Measurements from ENCODE around the gene RTKN2.

The RTKN2 gene

GRCh38 chr10:62195675-62195926, 73.0 kb downstream of the RTKN2 start:
- TF ChIP-seq EZH2phosphoT487 (IDR thresholded peaks at IDR 0.05; ENCODE audit: borderline replicate concordance, low read length) = no peak
- no peak for TF ChIP-seq CTCF (IDR thresholded peaks at IDR 0.05; ENCODE audit: low read depth, low read length, poor library complexity, severe bottlenecking)
- Histone ChIP-seq H3K4me2 (ENCODE audit: low read length) (no peak overlapping the region), H3K4me3 (ENCODE audit: low read length) (no peak overlapping the region), H3K36me3 (ENCODE audit: control insufficient read depth, low read length) (peaks cover 8% of the 10 kb centered on the region), H3K9me2 (replicated peaks; ENCODE audit: control insufficient read depth, low read length) (no peaks in the 10 kb centered on the region), H3K79me2 (ENCODE audit: control insufficient read depth, low read length) (no peaks in the 10 kb centered on the region), H3K9me3 (ENCODE audit: control insufficient read depth, insufficient read depth, low read length) (no peaks in the 10 kb centered on the region), H3K27ac (ENCODE audit: low read depth, low read length) (no peak overlapping the region), H4K20me1 (ENCODE audit: control insufficient read depth, insufficient read depth, low read depth, low read length) (no peaks in the 10 kb centered on the region), H3K27me3 (ENCODE audit: control insufficient read depth, low read length) (no peaks in the 10 kb centered on the region), H3F3A (ENCODE audit: control insufficient read depth, insufficient read depth) (no peaks in the 10 kb centered on the region), H3K4me1 (ENCODE audit: control insufficient read depth, low read length) (no peaks in the 10 kb centered on the region)

DNA sequence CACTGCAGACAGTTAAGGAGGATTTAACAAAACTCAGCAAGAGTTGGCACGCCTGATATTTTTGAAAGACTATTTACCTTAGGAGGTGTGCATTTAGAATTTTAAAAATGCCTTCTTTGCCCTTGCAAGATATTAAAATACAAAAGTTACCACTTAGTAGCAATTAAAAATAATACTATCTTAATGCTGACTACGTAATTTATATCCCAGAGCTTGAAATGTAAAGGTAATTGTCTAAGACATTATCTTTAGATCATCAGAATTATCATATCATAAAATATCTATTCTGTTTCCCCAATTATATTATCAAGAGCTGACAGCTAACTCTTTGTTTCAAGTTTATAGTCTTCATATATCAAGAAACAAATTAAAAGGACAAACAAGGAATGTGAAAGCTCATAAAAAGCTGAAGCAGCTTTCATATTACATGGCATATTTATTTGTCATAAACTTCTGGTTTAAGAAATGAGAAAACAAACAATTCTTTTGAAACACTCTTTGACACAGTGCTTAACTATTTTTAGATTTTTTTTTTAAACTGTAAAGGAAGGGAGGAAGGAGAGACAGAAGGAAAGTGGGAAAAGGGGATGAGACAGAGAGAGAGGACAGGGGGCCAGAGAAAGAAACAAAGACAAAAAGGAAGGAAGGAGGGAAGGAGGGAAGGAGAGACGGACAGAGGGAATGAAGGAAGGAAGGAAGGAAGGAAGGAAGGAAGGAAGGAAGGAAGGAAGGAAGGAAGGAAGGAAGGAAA, 73.5 kb downstream of the RTKN2 start:
- no peak overlapping the region for H3K4me3 ChIP-seq (ENCODE audit: low read length)
- no peaks in the 10 kb centered on the region for H3K79me2 ChIP-seq (ENCODE audit: control insufficient read depth, low read length)
- H3K9me3 ChIP-seq (ENCODE audit: control insufficient read depth, insufficient read depth, low read length) = no peaks in the 10 kb centered on the region
- no peak for TF ChIP-seq CTCF (IDR thresholded peaks at IDR 0.05; ENCODE audit: low read depth, low read length, poor library complexity, severe bottlenecking)
- no peak for TF ChIP-seq EZH2phosphoT487 (IDR thresholded peaks at IDR 0.05; ENCODE audit: borderline replicate concordance, low read length)
- no peaks in the 10 kb centered on the region for H3K4me1 ChIP-seq (ENCODE audit: control insufficient read depth, low read length)
- no peaks in the 10 kb centered on the region for H3K27me3 ChIP-seq (ENCODE audit: control insufficient read depth, low read length)
- no peaks in the 10 kb centered on the region for H3K9me2 ChIP-seq (replicated peaks; ENCODE audit: control insufficient read depth, low read length)
- H3K27ac ChIP-seq (ENCODE audit: low read depth, low read length) = no peak overlapping the region
- peaks cover 8% of the 10 kb centered on the region for H3K36me3 ChIP-seq (ENCODE audit: control insufficient read depth, low read length)
- no peaks in the 10 kb centered on the region for H4K20me1 ChIP-seq (ENCODE audit: control insufficient read depth, insufficient read depth, low read depth, low read length)
- H3K4me2 ChIP-seq (ENCODE audit: low read length) = no peak overlapping the region
- no peaks in the 10 kb centered on the region for H3F3A ChIP-seq (ENCODE audit: control insufficient read depth, insufficient read depth)

- peaks cover 8% of the 10 kb centered on the region for H3K36me3 ChIP-seq (ENCODE audit: control insufficient read depth, low read length)
- no peaks in the 10 kb centered on the region for H3K79me2 ChIP-seq (ENCODE audit: control insufficient read depth, low read length)
- no peak overlapping the region for H3K4me2 ChIP-seq (ENCODE audit: low read length)
- no peaks in the 10 kb centered on the region for H3K4me1 ChIP-seq (ENCODE audit: control insufficient read depth, low read length)
- no peaks in the 10 kb centered on the region for H3K9me3 ChIP-seq (ENCODE audit: control insufficient read depth, insufficient read depth, low read length)
- no peaks in the 10 kb centered on the region for H3F3A ChIP-seq (ENCODE audit: control insufficient read depth, insufficient read depth)
- H4K20me1 ChIP-seq (ENCODE audit: control insufficient read depth, insufficient read depth, low read depth, low read length) = no peaks in the 10 kb centered on the region
- no peak overlapping the region for H3K4me3 ChIP-seq (ENCODE audit: low read length)
- no peak overlapping the region for H3K27ac ChIP-seq (ENCODE audit: low read depth, low read length)
- no peak for TF ChIP-seq EZH2phosphoT487 (IDR thresholded peaks at IDR 0.05; ENCODE audit: borderline replicate concordance, low read length)
- TF ChIP-seq CTCF (IDR thresholded peaks at IDR 0.05; ENCODE audit: low read depth, low read length, poor library complexity, severe bottlenecking) = no peak
- no peaks in the 10 kb centered on the region for H3K27me3 ChIP-seq (ENCODE audit: control insufficient read depth, low read length)
- H3K9me2 ChIP-seq (replicated peaks; ENCODE audit: control insufficient read depth, low read length) = no peaks in the 10 kb centered on the region
Observed at GRCh38 chr10:62193479-62193878, 75.2 kb downstream of the RTKN2 start.
